ENCODE data around the gene UBE2N. TPM values are rescaled to one million over a fixed set of nuclear protein-coding genes. Genes with fewer than 3 reads are reported as not detected.

Gene UBE2N
- total and polyA plus RNA-seq, 2 donors (not counting 1 experiment from before 2014, with no cell fraction given) = 56.3 to 83.8 TPM

DNA sequence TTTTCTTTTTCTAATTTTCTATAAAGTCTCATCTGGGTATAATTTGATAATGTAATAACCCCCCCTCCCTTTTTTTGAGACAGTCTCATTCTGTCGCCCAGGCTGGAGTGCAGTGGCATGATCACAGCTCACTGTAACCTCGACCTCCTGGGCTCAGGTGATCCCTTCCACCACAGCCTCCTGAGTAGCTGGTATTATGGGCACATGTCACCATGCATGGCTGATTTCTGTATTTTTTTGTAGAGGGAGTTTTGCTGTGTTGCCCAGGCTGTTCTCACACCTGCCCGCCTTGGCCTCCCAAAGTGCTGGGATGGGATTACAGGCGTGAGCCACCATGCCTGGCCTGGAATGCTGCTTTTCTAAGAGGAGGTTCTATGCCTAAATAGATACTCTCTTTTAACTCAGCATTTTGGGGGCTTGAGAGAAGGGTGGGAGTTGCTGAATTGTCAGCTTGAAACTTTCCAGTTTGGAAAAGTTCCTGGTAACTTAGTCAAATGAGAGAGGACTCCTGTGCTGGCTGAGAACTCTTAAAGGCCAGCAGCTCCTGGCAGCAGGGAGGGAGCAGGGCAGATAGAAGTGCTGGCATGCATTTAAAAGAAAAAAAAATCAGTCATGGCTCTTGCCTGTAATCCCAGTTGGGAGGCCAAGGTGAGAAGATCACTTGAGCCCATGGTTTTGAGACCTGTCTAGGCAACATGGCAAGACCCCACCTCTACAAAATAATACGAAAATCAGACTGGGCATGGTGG lies 51.0 kb downstream of the UBE2N start:
- ATAC-seq (ENCODE audit: low read depth) (peak; percentile 61), DNase-seq (peak; percentile 55)
- no peaks in the 10 kb centered on the region for H3K27me3 ChIP-seq (replicated peaks in 1 of 4; ENCODE audit: control extremely low read depth in 1 of 4, control insufficient read depth in 3 of 4, insufficient read depth in 4 of 4, low read length in 3 of 4)
- H3K9ac ChIP-seq (ENCODE audit: low read length) = no peak overlapping the region
- H3K4me2 ChIP-seq (replicated peaks; ENCODE audit: low read depth, low read length, poor library complexity, severe bottlenecking) = peak overlapping the region; percentile 13
- TF ChIP-seq EZH2 (IDR thresholded peaks at IDR 0.05; ENCODE audit: borderline replicate concordance, insufficient read depth, low read depth, low read length, poor library complexity, severe bottlenecking) = no peak
- TF ChIP-seq, protein P1, sequence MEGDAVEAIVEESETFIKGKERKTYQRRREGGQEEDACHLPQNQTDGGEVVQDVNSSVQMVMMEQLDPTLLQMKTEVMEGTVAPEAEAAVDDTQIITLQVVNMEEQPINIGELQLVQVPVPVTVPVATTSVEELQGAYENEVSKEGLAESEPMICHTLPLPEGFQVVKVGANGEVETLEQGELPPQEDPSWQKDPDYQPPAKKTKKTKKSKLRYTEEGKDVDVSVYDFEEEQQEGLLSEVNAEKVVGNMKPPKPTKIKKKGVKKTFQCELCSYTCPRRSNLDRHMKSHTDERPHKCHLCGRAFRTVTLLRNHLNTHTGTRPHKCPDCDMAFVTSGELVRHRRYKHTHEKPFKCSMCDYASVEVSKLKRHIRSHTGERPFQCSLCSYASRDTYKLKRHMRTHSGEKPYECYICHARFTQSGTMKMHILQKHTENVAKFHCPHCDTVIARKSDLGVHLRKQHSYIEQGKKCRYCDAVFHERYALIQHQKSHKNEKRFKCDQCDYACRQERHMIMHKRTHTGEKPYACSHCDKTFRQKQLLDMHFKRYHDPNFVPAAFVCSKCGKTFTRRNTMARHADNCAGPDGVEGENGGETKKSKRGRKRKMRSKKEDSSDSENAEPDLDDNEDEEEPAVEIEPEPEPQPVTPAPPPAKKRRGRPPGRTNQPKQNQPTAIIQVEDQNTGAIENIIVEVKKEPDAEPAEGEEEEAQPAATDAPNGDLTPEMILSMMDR (IDR thresholded peaks at IDR 0.05) = no peak
- no peaks in the 10 kb centered on the region for H3K9me3 ChIP-seq (ENCODE audit: control extremely low read depth in 1 of 3, control insufficient read depth in 2 of 3, insufficient read depth in 1 of 3, low read length in 2 of 3)
- 83% methylated on average over 1 of the region's 5 CpGs for WGBS (ENCODE audit: insufficient coverage)
- peaks cover 23% of the 10 kb centered on the region for H4K20me1 ChIP-seq (ENCODE audit: control insufficient read depth, insufficient read depth, low read length, poor library complexity, severe bottlenecking)
- H3K9me3 Mint-ChIP-seq (ENCODE audit: insufficient read depth) = no peaks in the 10 kb centered on the region
- peak overlapping the region; percentile 34 to 51 for H3K27ac ChIP-seq (ENCODE audit: low read length in 2 of 2)
- H3K27ac Mint-ChIP-seq = peak overlapping the region; percentile 88
- H3K27me3 Mint-ChIP-seq = no peaks in the 10 kb centered on the region
- no peak overlapping the region for H3K4me3 ChIP-seq (ENCODE audit: control extremely low read depth in 1 of 5, extremely low read depth in 1 of 5, insufficient read depth in 1 of 5, low read depth in 2 of 5, low read length in 4 of 5)
- POLR2A ChIA-PET = interaction anchor here (0.7 kb wide), 1 partner anchor 29 kb away, joined by 3 read pairs; no protein-coding TSS in a partner anchor
- CTCF ChIA-PET = interaction anchor here (0.6 to 6.9 kb wide), 3 partner anchors 10 to 404 kb away, joined by 3 to 37 read pairs (median 4); no protein-coding TSS in a partner anchor
- H2AFZ ChIP-seq (ENCODE audit: insufficient read depth, low read depth, low read length, poor library complexity, severe bottlenecking) = no peak overlapping the region
- peaks cover 18 to 32% of the 10 kb centered on the region in 2 donors for H3K4me1 ChIP-seq (ENCODE audit: control insufficient read depth in 2 of 2, insufficient read depth in 2 of 2, low read length in 2 of 2)
- intact Hi-C loops (cut with micrococcal nuclease) = loop anchor here (1.0 kb wide), 1 partner anchor 10 kb away; no protein-coding TSS in a partner anchor
- peaks cover 0 to 17% of the 10 kb centered on the region in 2 experiments for H3K36me3 ChIP-seq (replicated peaks in 1 of 2; ENCODE audit: control extremely low read depth in 1 of 2, control insufficient read depth in 1 of 2, extremely low read depth in 1 of 2, insufficient read depth in 2 of 2, low read length in 1 of 2)
- H3K4me3 Mint-ChIP-seq = peak overlapping the region; percentile 46
- peaks cover 74% of the 10 kb centered on the region for H3K79me2 ChIP-seq (ENCODE audit: control insufficient read depth, insufficient read depth, low read length)
- H3K4me1 Mint-ChIP-seq = peaks cover 40% of the 10 kb centered on the region

GRCh38 chr12:93390031-93390430 lies 51.7 kb downstream of the UBE2N start:
- Histone ChIP-seq H3K4me3 (ENCODE audit: control extremely low read depth in 1 of 5, extremely low read depth in 1 of 5, insufficient read depth in 1 of 5, low read depth in 2 of 5, low read length in 4 of 5) (no peak overlapping the region), H3K4me1 (ENCODE audit: control insufficient read depth in 2 of 2, insufficient read depth in 2 of 2, low read length in 2 of 2) (peaks cover 18 to 35% of the 10 kb centered on the region in 2 donors), H3K4me2 (replicated peaks; ENCODE audit: low read depth, low read length, poor library complexity, severe bottlenecking) (no peak overlapping the region), H3K27ac (ENCODE audit: low read length in 2 of 2) (peak overlapping the region; percentile 27 to 51), H3K36me3 (replicated peaks in 1 of 2; ENCODE audit: control extremely low read depth in 1 of 2, control insufficient read depth in 1 of 2, extremely low read depth in 1 of 2, insufficient read depth in 2 of 2, low read length in 1 of 2) (peaks cover 0 to 10% of the 10 kb centered on the region in 2 experiments), H3K9me3 (ENCODE audit: control extremely low read depth in 1 of 3, control insufficient read depth in 2 of 3, insufficient read depth in 1 of 3, low read length in 2 of 3) (no peaks in the 10 kb centered on the region), H3K9ac (ENCODE audit: low read length) (no peak overlapping the region), H3K79me2 (ENCODE audit: control insufficient read depth, insufficient read depth, low read length) (peaks cover 80% of the 10 kb centered on the region), H3K27me3 (replicated peaks in 1 of 4; ENCODE audit: control extremely low read depth in 1 of 4, control insufficient read depth in 3 of 4, insufficient read depth in 4 of 4, low read length in 3 of 4) (no peaks in the 10 kb centered on the region), H4K20me1 (ENCODE audit: control insufficient read depth, insufficient read depth, low read length, poor library complexity, severe bottlenecking) (peaks cover 28% of the 10 kb centered on the region), H2AFZ (ENCODE audit: insufficient read depth, low read depth, low read length, poor library complexity, severe bottlenecking) (no peak overlapping the region)
- Mint-ChIP-seq H3K27me3 (no peaks in the 10 kb centered on the region), H3K9me3 (ENCODE audit: insufficient read depth) (no peaks in the 10 kb centered on the region), H3K4me3 (peak overlapping the region; percentile 26), H3K27ac (peak overlapping the region; percentile 78), H3K4me1 (peaks cover 46% of the 10 kb centered on the region)
- TF ChIP-seq, protein P1 (IDR thresholded peaks at IDR 0.05) = no peak
- TF ChIP-seq EZH2 (IDR thresholded peaks at IDR 0.05; ENCODE audit: borderline replicate concordance, insufficient read depth, low read depth, low read length, poor library complexity, severe bottlenecking) = no peak
- POLR2A ChIA-PET = no interaction called here
- DNase-seq (no peak), ATAC-seq (ENCODE audit: low read depth) (no peak)
- CTCF ChIA-PET = interaction anchor here (0.8 to 6.9 kb wide), 4 partner anchors 8 to 403 kb away, joined by 3 to 37 read pairs (median 4); no protein-coding TSS in a partner anchor
- intact Hi-C loops (cut with micrococcal nuclease) = no loop called here
- no CpG with 5 or more reads among the region's 5 CpGs for WGBS (ENCODE audit: insufficient coverage)
